HEK293 (cell line): ENCODE results near the gene EPHA4.

Experiments
- CTCF ChIA-PET: fragments of 350-600 bp; formaldehyde crosslinking; extraction: SDS; loops from one replicate; lab custom pipeline; 2021; ENCODE audit warnings: antibody characterized with exemption; lab: Yijun Ruan, JAX
- POLR2A ChIA-PET: fragments of 300-600 bp; formaldehyde crosslinking; extraction: SDS; loops from one replicate; lab custom pipeline; 2020; ENCODE audit warnings: antibody characterized with exemption, inconsistent platforms; lab: Yijun Ruan, JAX
- H3K27ac ChIP-seq: fragments of 200-500 bp; sonication (Bioruptor generic); 2 replicates; pipeline ENCODE4 v1.5.1; 2014; ENCODE audit warnings: low read depth, low read length, control low read depth, inconsistent platforms; ENCODE audit errors: extremely low read depth
- H3K36me3 ChIP-seq, 2 experiments: fragments of 200-500 bp in 1 of 2; sonication (Bioruptor generic) in 1 of 2; 1 replicate in 1 of 2; 2 replicates in 1 of 2; pipeline ENCODE4 v1.5.1; 2014 to 2017; ENCODE audit warnings: inconsistent platforms in 2 of 2, low read length in 2 of 2; ENCODE audit not compliant: control insufficient read depth in 2 of 2, insufficient read depth in 1 of 2
- H3K4me1 ChIP-seq: fragments of 200-500 bp; sonication (Bioruptor generic); 2 replicates; pipeline ENCODE4 v1.5.1; 2014; ENCODE audit warnings: mild to moderate bottlenecking, low read length, inconsistent platforms; ENCODE audit not compliant: control insufficient read depth, insufficient read depth
- H3K4me3 ChIP-seq: 2 replicates; pipeline ENCODE4 v1.5.1; 2011; ENCODE audit warnings: low read depth, mild to moderate bottlenecking, control low read depth, low read length, moderate library complexity
- H3K9me3 ChIP-seq: fragments of 200-500 bp; sonication (Bioruptor generic); 2 replicates; pipeline ENCODE4 v1.5.1; 2014; ENCODE audit warnings: low read depth, low read length, inconsistent platforms; ENCODE audit not compliant: control insufficient read depth, insufficient read depth
- GLI2 ChIP-seq: fragments of 450-650 bp; formaldehyde crosslinking; IDR thresholded peaks from 2 replicates; pipeline ENCODE4; 2017; ENCODE audit warnings: missing biosample characterization, missing genetic modification characterization, low read depth, borderline replicate concordance
- INSM2 ChIP-seq: fragments of 450-650 bp; formaldehyde crosslinking; IDR thresholded peaks from 2 replicates; pipeline ENCODE4 v1.5.1; 2016; ENCODE audit warnings: missing biosample characterization, missing genetic modification characterization
- KLF1 ChIP-seq: fragments of 450-650 bp; formaldehyde crosslinking; IDR thresholded peaks from 2 replicates; pipeline ENCODE4 v1.5.1; 2016; ENCODE audit warnings: missing biosample characterization, missing genetic modification characterization
- KLF8 ChIP-seq: fragments of 450-650 bp; formaldehyde crosslinking; IDR thresholded peaks from 2 replicates; pipeline ENCODE4 v1.5.1; 2016; ENCODE audit warnings: missing biosample characterization, missing genetic modification characterization
- SP2 ChIP-seq: fragments of 450-650 bp; formaldehyde crosslinking; IDR thresholded peaks from 2 replicates; pipeline ENCODE4 v1.5.1; 2016; ENCODE audit warnings: missing biosample characterization, missing genetic modification characterization
- TSHZ1 ChIP-seq: fragments of 450-650 bp; formaldehyde crosslinking; IDR thresholded peaks from 2 replicates; pipeline ENCODE4 v1.5.1; 2016; ENCODE audit warnings: missing biosample characterization, missing genetic modification characterization, borderline replicate concordance
- ZBTB10 ChIP-seq: fragments of 450-650 bp; formaldehyde crosslinking; IDR thresholded peaks from 2 replicates; pipeline ENCODE4 v1.5.1; 2016; ENCODE audit warnings: missing biosample characterization, missing genetic modification characterization
- ZBTB11 ChIP-seq: fragments of 450-650 bp; formaldehyde crosslinking; conservative IDR thresholded peaks from 2 replicates; pipeline ENCODE4 v1.5.1; 2016; ENCODE audit warnings: low read depth, missing biosample characterization, missing genetic modification characterization
- ZBTB21 ChIP-seq: fragments of 450-650 bp; formaldehyde crosslinking; IDR thresholded peaks from 2 replicates; pipeline ENCODE4 v1.5.1; 2017; ENCODE audit warnings: missing biosample characterization, missing genetic modification characterization
- ZFP3 ChIP-seq: fragments of 450-650 bp; formaldehyde crosslinking; IDR thresholded peaks from 2 replicates; pipeline ENCODE4 v1.5.1; 2016; ENCODE audit warnings: low read depth, missing biosample characterization, missing genetic modification characterization
- ZFP69B ChIP-seq: fragments of 450-650 bp; formaldehyde crosslinking; IDR thresholded peaks from 2 replicates; pipeline ENCODE4 v1.5.1; 2016; ENCODE audit warnings: missing biosample characterization, missing genetic modification characterization
- ZNF112 ChIP-seq: fragments of 450-650 bp; formaldehyde crosslinking; IDR thresholded peaks from 2 replicates; pipeline ENCODE4 v1.5.0; 2017; ENCODE audit warnings: missing biosample characterization, missing genetic modification characterization
- ZNF24 ChIP-seq: fragments of 450-650 bp; formaldehyde crosslinking; IDR thresholded peaks from 2 replicates; pipeline ENCODE4 v1.5.1; 2016; ENCODE audit warnings: missing biosample characterization, missing genetic modification characterization
- ZNF366 ChIP-seq: fragments of 450-650 bp; formaldehyde crosslinking; conservative IDR thresholded peaks from 2 replicates; pipeline ENCODE4 v1.5.1; 2016; ENCODE audit warnings: missing biosample characterization, missing genetic modification characterization
- ZNF530 ChIP-seq: fragments of 450-650 bp; formaldehyde crosslinking; IDR thresholded peaks from 2 replicates; pipeline ENCODE4 v1.5.1; 2016; ENCODE audit warnings: low read depth, missing biosample characterization, missing genetic modification characterization
- ZNF610 ChIP-seq: fragments of 450-650 bp; formaldehyde crosslinking; IDR thresholded peaks from 2 replicates; pipeline ENCODE4 v1.5.1; 2016; ENCODE audit warnings: missing biosample characterization, missing genetic modification characterization, borderline replicate concordance
- ZSCAN5A ChIP-seq: fragments of 450-650 bp; formaldehyde crosslinking; IDR thresholded peaks from 2 replicates; pipeline ENCODE4 v1.5.1; 2016; ENCODE audit warnings: missing biosample characterization, missing genetic modification characterization

EPHA4 gene

GRCh38 chr2:221465776-221466175, 106.3 kb downstream of the EPHA4 start (continued):
- TF ChIP-seq ZFP69B (no peak), ZFP3 (no peak), ZBTB21 (no peak), INSM2 (tag by site-specific recombination) (no peak)

- ChIA-PET CTCF (no interaction called here), POLR2A (no interaction called here)
- Histone ChIP-seq H3K4me1 (no peaks in the 10 kb centered on the region), H3K4me3 (no peak overlapping the region), H3K36me3 (no peaks in the 10 kb centered on the region), H3K27ac (no peak overlapping the region), H3K9me3 (no peaks in the 10 kb centered on the region)
- TF ChIP-seq SP2, result no peak
- TF ChIP-seq GLI2 (tag by site-specific recombination), result no peak
- TF ChIP-seq ZNF530, result no peak
- TF ChIP-seq KLF1 (tag by site-specific recombination), result no peak
- no peak for TF ChIP-seq ZNF366 (tag by site-specific recombination)
- no peak for TF ChIP-seq TSHZ1 (tag by site-specific recombination)
- no peak for TF ChIP-seq ZNF112
- TF ChIP-seq ZNF24 (tag by site-specific recombination), result no peak
- TF ChIP-seq ZBTB10, result no peak
- TF ChIP-seq ZNF610 (tag by site-specific recombination), result no peak
- TF ChIP-seq ZSCAN5A (tag by site-specific recombination), result no peak
- TF ChIP-seq KLF8, result no peak
- no peak for TF ChIP-seq ZBTB11 (tag by site-specific recombination)
Measured at GRCh38 chr2:221464971-221465370, 107.1 kb downstream of the EPHA4 start.
